ENCODE results near the gene WDR49.
"Not testable (repeated sequence)": the region's sequence is repeated elsewhere in the genome, so short reads cannot be mapped to it uniquely, and the experiment has no call there.

The WDR49 gene

GRCh38 chr3:167614196-167614595 is 39.5 kb downstream of the WDR49 start:
- not testable (repeated sequence) for DNase-seq (ENCODE audit: low read depth in 2 of 2)

- DNase-seq (ENCODE audit: low read depth in 2 of 2) = no peak
Measured at GRCh38 chr3:167611718-167612117, 42.0 kb downstream of the WDR49 start.

GRCh38 chr3:167609156-167609555 is 44.6 kb downstream of the WDR49 start:
- no peak for DNase-seq (ENCODE audit: low read depth in 2 of 2)

- no peak for DNase-seq (ENCODE audit: low read depth in 2 of 2)
Measured at GRCh38 chr3:167606836-167607235, 46.9 kb downstream of the WDR49 start.

- no peak for DNase-seq (ENCODE audit: low read depth in 2 of 2)
Measured at GRCh38 chr3:167605871-167606270, 47.9 kb downstream of the WDR49 start.

- no peak for DNase-seq (ENCODE audit: low read depth in 2 of 2)
Measured at GRCh38 chr3:167602041-167602440, 51.7 kb downstream of the WDR49 start.

GRCh38 chr3:167587651-167588050 is 66.1 kb downstream of the WDR49 start:
- DNase-seq (ENCODE audit: low read depth in 2 of 2) = no peak

- no peak for DNase-seq (ENCODE audit: low read depth in 2 of 2)
Measured at GRCh38 chr3:167575000-167575600, 78.6 kb downstream of the WDR49 start.

GRCh38 chr3:167572991-167573390 is 80.8 kb downstream of the WDR49 start:
- DNase-seq (ENCODE audit: low read depth in 2 of 2) = no peak

- no peak for DNase-seq (ENCODE audit: low read depth in 2 of 2)
Measured at GRCh38 chr3:167568634-167569033, 85.1 kb downstream of the WDR49 start.

- no peak for DNase-seq (ENCODE audit: low read depth in 2 of 2)
Measured at GRCh38 chr3:167565489-167565888, 88.3 kb downstream of the WDR49 start.

GRCh38 chr3:167564612-167565011 is 89.1 kb downstream of the WDR49 start:
- no peak for DNase-seq (ENCODE audit: low read depth in 2 of 2)

GRCh38 chr3:167559924-167560323 is 93.8 kb downstream of the WDR49 start:
- DNase-seq (ENCODE audit: low read depth in 2 of 2) = no peak

- DNase-seq (ENCODE audit: low read depth in 2 of 2) = no peak
Measured at GRCh38 chr3:167554898-167555297, 98.8 kb downstream of the WDR49 start.

- DNase-seq (ENCODE audit: low read depth in 2 of 2) = no peak
Measured at GRCh38 chr3:167538081-167538480, 115.7 kb downstream of the WDR49 start.

- no peak for DNase-seq (ENCODE audit: low read depth in 2 of 2)
Measured at GRCh38 chr3:167521006-167521355, 132.8 kb downstream of the WDR49 start.

- no peak for DNase-seq (ENCODE audit: low read depth in 2 of 2)
Measured at GRCh38 chr3:167520266-167521005, 133.3 kb downstream of the WDR49 start.

GRCh38 chr3:167507954-167508353 is 145.8 kb downstream of the WDR49 start:
- DNase-seq (ENCODE audit: low read depth in 2 of 2) = no peak

GRCh38 chr3:167502401-167502800 is 151.3 kb downstream of the WDR49 start:
- no peak for DNase-seq (ENCODE audit: low read depth in 2 of 2)

GRCh38 chr3:167501941-167502340 is 151.8 kb downstream of the WDR49 start:
- no peak for DNase-seq (ENCODE audit: low read depth in 2 of 2)

GRCh38 chr3:167497903-167498302 is 155.8 kb downstream of the WDR49 start:
- no peak for DNase-seq (ENCODE audit: low read depth in 2 of 2)

GRCh38 chr3:167493244-167493643 is 160.5 kb downstream of the WDR49 start:
- no peak for DNase-seq (ENCODE audit: low read depth in 2 of 2)

GRCh38 chr3:167491621-167492020 is 162.1 kb downstream of the WDR49 start:
- DNase-seq (ENCODE audit: low read depth in 2 of 2) = no peak

- no peak for DNase-seq (ENCODE audit: low read depth in 2 of 2)
Measured at GRCh38 chr3:167489571-167489970, 164.2 kb downstream of the WDR49 start.

All from stimulated activated CD4-positive, alpha-beta T cell treated with anti-CD3 and anti-CD28 coated beads, Interleukin-1b, Interleukin-23, amount 100 ng/mL, for 4 hours (primary cell).